Dendritic cell treated with granulocyte-macrophage colony-stimulating factor and Interleukin-4, amounts not matched to agents 40 ng/mL and 50 ng/mL, for 4 days (primary cell): ENCODE data around the gene TUFT1.
"Not testable (repeated sequence)": the region's sequence is repeated elsewhere in the genome, so short reads cannot be mapped to it uniquely, and the experiment has no call there.

Experiments used
- H3K27ac Mint-ChIP-seq: one replicate; pipeline ENCODE4 v1.8.0; 2022; ENCODE audit warnings: mild to moderate bottlenecking, mixed read lengths
- H3K27me3 Mint-ChIP-seq: one replicate; pipeline ENCODE4 v1.8.0; 2022; ENCODE audit warnings: mild to moderate bottlenecking, mixed read lengths
- H3K36me3 Mint-ChIP-seq: one replicate; pipeline ENCODE4 v1.8.0; 2022; ENCODE audit warnings: low read depth, mixed read lengths
- H3K4me1 Mint-ChIP-seq: one replicate; pipeline ENCODE4 v1.8.0; 2022; ENCODE audit warnings: low read depth, mixed read lengths
- H3K4me3 Mint-ChIP-seq: one replicate; pipeline ENCODE4 v1.8.0; 2022; ENCODE audit warnings: mild to moderate bottlenecking, moderate library complexity, mixed read lengths
- H3K9me3 Mint-ChIP-seq: one replicate; pipeline ENCODE4 v1.8.0; 2022; ENCODE audit warnings: mixed read lengths
- intact Hi-C: fragments of 100-400 bp; cut with micrococcal nuclease; formaldehyde crosslinking; loops from one replicate; pipeline ENCODE4 v1.15.0; 2022

The TUFT1 gene

GRCh38 chr1:151518936-151519335 lies 21.2 kb upstream of the TUFT1 start:
- Mint-ChIP-seq H3K4me1 (peaks cover 2% of the 10 kb centered on the region), H3K27ac (no peak overlapping the region), H3K27me3 (peaks cover 6% of the 10 kb centered on the region), H3K36me3 (no peaks in the 10 kb centered on the region), H3K4me3 (no peak overlapping the region), H3K9me3 (no peaks in the 10 kb centered on the region)
- intact Hi-C loops = no loop called here

GRCh38 chr1:151519667-151520066 lies 20.4 kb upstream of the TUFT1 start:
- H3K36me3 Mint-ChIP-seq = no peaks in the 10 kb centered on the region
- H3K9me3 Mint-ChIP-seq = no peaks in the 10 kb centered on the region
- intact Hi-C loops = no loop called here
- H3K27me3 Mint-ChIP-seq = peaks cover 6% of the 10 kb centered on the region
- H3K27ac Mint-ChIP-seq = no peak overlapping the region
- no peaks in the 10 kb centered on the region for H3K4me1 Mint-ChIP-seq
- H3K4me3 Mint-ChIP-seq = no peak overlapping the region

GRCh38 chr1:151520359-151520758 lies 19.8 kb upstream of the TUFT1 start:
- peaks cover 6% of the 10 kb centered on the region for H3K27me3 Mint-ChIP-seq
- intact Hi-C loops = no loop called here
- no peaks in the 10 kb centered on the region for H3K9me3 Mint-ChIP-seq
- H3K4me1 Mint-ChIP-seq = no peaks in the 10 kb centered on the region
- no peak overlapping the region for H3K4me3 Mint-ChIP-seq
- H3K36me3 Mint-ChIP-seq = no peaks in the 10 kb centered on the region
- no peak overlapping the region for H3K27ac Mint-ChIP-seq

- H3K4me3 Mint-ChIP-seq, H3K36me3 Mint-ChIP-seq, H3K4me1 Mint-ChIP-seq, H3K27me3 Mint-ChIP-seq, intact Hi-C loops, H3K27ac Mint-ChIP-seq, H3K9me3 Mint-ChIP-seq: not testable (repeated sequence)
Observed at GRCh38 chr1:151522427-151522826, 17.7 kb upstream of the TUFT1 start.

- peaks cover 4% of the 10 kb centered on the region for H3K27me3 Mint-ChIP-seq
- H3K4me1 Mint-ChIP-seq = no peaks in the 10 kb centered on the region
- H3K36me3 Mint-ChIP-seq = no peaks in the 10 kb centered on the region
- H3K9me3 Mint-ChIP-seq = no peaks in the 10 kb centered on the region
- H3K27ac Mint-ChIP-seq = no peak overlapping the region
- H3K4me3 Mint-ChIP-seq = no peak overlapping the region
- intact Hi-C loops = no loop called here
Observed at GRCh38 chr1:151523326-151523725, 16.8 kb upstream of the TUFT1 start.

- peaks cover 8% of the 10 kb centered on the region for H3K27me3 Mint-ChIP-seq
- no peaks in the 10 kb centered on the region for H3K36me3 Mint-ChIP-seq
- H3K27ac Mint-ChIP-seq = no peak overlapping the region
- intact Hi-C loops = no loop called here
- no peak overlapping the region for H3K4me3 Mint-ChIP-seq
- no peaks in the 10 kb centered on the region for H3K4me1 Mint-ChIP-seq
- H3K9me3 Mint-ChIP-seq = no peaks in the 10 kb centered on the region
Observed at GRCh38 chr1:151524736-151525135, 15.4 kb upstream of the TUFT1 start.

- no peaks in the 10 kb centered on the region for H3K9me3 Mint-ChIP-seq
- intact Hi-C loops = loop anchor here (1.0 kb wide), 1 partner anchor 19 kb away; no protein-coding TSS in a partner anchor
- H3K27me3 Mint-ChIP-seq = peaks cover 6% of the 10 kb centered on the region
- H3K27ac Mint-ChIP-seq = no peak overlapping the region
- H3K4me3 Mint-ChIP-seq = no peak overlapping the region
- H3K4me1 Mint-ChIP-seq = no peaks in the 10 kb centered on the region
- no peaks in the 10 kb centered on the region for H3K36me3 Mint-ChIP-seq
Observed at GRCh38 chr1:151526735-151527525, 13.2 kb upstream of the TUFT1 start.

- Mint-ChIP-seq H3K4me1 (no peaks in the 10 kb centered on the region), H3K27ac (no peak overlapping the region), H3K4me3 (no peak overlapping the region), H3K36me3 (no peaks in the 10 kb centered on the region), H3K27me3 (peaks cover 4% of the 10 kb centered on the region), H3K9me3 (no peaks in the 10 kb centered on the region)
- intact Hi-C loops = no loop called here
Observed at GRCh38 chr1:151529211-151529702, 10.9 kb upstream of the TUFT1 start.

- intact Hi-C loops = no loop called here
- H3K27ac Mint-ChIP-seq = no peak overlapping the region
- H3K9me3 Mint-ChIP-seq = no peaks in the 10 kb centered on the region
Observed at GRCh38 chr1:151529781-151530180, 10.3 kb upstream of the TUFT1 start.

GRCh38 chr1:151530461-151530860 lies 9.6 kb upstream of the TUFT1 start:
- intact Hi-C loops = no loop called here
- no peaks in the 10 kb centered on the region for H3K4me1 Mint-ChIP-seq
- H3K9me3 Mint-ChIP-seq = no peaks in the 10 kb centered on the region
- no peak overlapping the region for H3K27ac Mint-ChIP-seq
- peaks cover 4% of the 10 kb centered on the region for H3K27me3 Mint-ChIP-seq
- no peak overlapping the region for H3K4me3 Mint-ChIP-seq
- H3K36me3 Mint-ChIP-seq = no peaks in the 10 kb centered on the region

More at GRCh38 chr1:151529781-151530180, 10.3 kb upstream of the TUFT1 start:
- H3K4me1 Mint-ChIP-seq = no peaks in the 10 kb centered on the region
- no peaks in the 10 kb centered on the region for H3K36me3 Mint-ChIP-seq
- H3K27me3 Mint-ChIP-seq = peaks cover 4% of the 10 kb centered on the region
- no peak overlapping the region for H3K4me3 Mint-ChIP-seq

- intact Hi-C loops = loop anchor here (1.0 kb wide), 2 partner anchors 201 to 302 kb away; no protein-coding TSS in a partner anchor
Observed at GRCh38 chr1:151533870-151534269, 6.2 kb upstream of the TUFT1 start.

GRCh38 chr1:151534662-151535278 lies 5.3 kb upstream of the TUFT1 start:
- no peaks in the 10 kb centered on the region for H3K36me3 Mint-ChIP-seq
- H3K27ac Mint-ChIP-seq = no peak overlapping the region
- peaks cover 11% of the 10 kb centered on the region for H3K27me3 Mint-ChIP-seq
- no peak overlapping the region for H3K4me3 Mint-ChIP-seq
- intact Hi-C loops = loop anchor here (1.0 kb wide), 2 partner anchors 201 to 302 kb away; no protein-coding TSS in a partner anchor
- H3K9me3 Mint-ChIP-seq = no peaks in the 10 kb centered on the region
- peaks cover 17% of the 10 kb centered on the region for H3K4me1 Mint-ChIP-seq

More at GRCh38 chr1:151533870-151534269, 6.2 kb upstream of the TUFT1 start:
- Mint-ChIP-seq H3K27me3 (peaks cover 16% of the 10 kb centered on the region), H3K9me3 (no peaks in the 10 kb centered on the region), H3K27ac (no peak overlapping the region), H3K4me3 (no peak overlapping the region), H3K4me1 (peaks cover 11% of the 10 kb centered on the region), H3K36me3 (no peaks in the 10 kb centered on the region)

- H3K27ac Mint-ChIP-seq = no peak overlapping the region
- H3K27me3 Mint-ChIP-seq = peaks cover 14% of the 10 kb centered on the region
- H3K4me3 Mint-ChIP-seq = no peak overlapping the region
- peaks cover 24% of the 10 kb centered on the region for H3K4me1 Mint-ChIP-seq
- H3K9me3 Mint-ChIP-seq = no peaks in the 10 kb centered on the region
- intact Hi-C loops = no loop called here
- peaks cover 7% of the 10 kb centered on the region for H3K36me3 Mint-ChIP-seq
Observed at GRCh38 chr1:151535326-151536271, 4.5 kb upstream of the TUFT1 start.
